ENCODE results near the gene SERAC1. TPM values are rescaled to one million over a fixed set of nuclear protein-coding genes. Genes with fewer than 3 reads are reported as not detected.
"Not testable (repeated sequence)": the region's sequence is repeated elsewhere in the genome, so short reads cannot be mapped to it uniquely, and the experiment has no call there.

SERAC1 gene
- total RNA-seq, 1 donor = 7.5 TPM

DNA sequence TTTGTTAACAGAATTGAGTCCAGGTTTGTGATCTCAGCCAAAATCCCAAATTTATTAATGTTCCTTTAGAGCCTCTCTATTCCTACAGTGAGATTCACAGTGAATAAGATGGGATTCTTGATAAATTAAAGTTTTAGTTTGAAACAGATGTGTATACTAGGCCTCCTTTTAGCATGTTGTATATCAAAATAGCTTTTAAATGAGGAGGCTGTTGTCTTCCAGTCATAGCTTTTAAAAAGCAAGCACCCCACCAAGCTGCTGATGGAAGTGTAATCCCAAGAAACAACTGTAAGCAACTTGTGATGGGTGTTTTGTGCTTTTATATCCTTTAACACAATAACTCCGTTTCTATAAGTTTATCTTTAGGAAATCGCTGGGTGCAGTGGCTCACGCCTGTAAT is 7.0 kb upstream of the SERAC1 start:
- DNase-seq (ENCODE audit: low read depth in 2 of 3, low spot score in 2 of 3) = no peak

- DNase-seq (ENCODE audit: low read depth in 2 of 3, low spot score in 2 of 3) = no peak
These were observed 6.5 kb upstream of the SERAC1 start for GRCh38 chr6:158174514-158174913.

GRCh38 chr6:158174024-158174423 is 6.0 kb upstream of the SERAC1 start:
- DNase-seq (ENCODE audit: low read depth in 2 of 3, low spot score in 2 of 3) = no peak

- DNase-seq (ENCODE audit: low read depth in 2 of 3, low spot score in 2 of 3) = no peak
These were observed 3.9 kb upstream of the SERAC1 start for GRCh38 chr6:158172001-158172400.

GRCh38 chr6:158170656-158171081 is 2.6 kb upstream of the SERAC1 start:
- no peak for DNase-seq (ENCODE audit: low read depth in 2 of 3, low spot score in 2 of 3)

- not testable (repeated sequence) for DNase-seq (ENCODE audit: low read depth in 2 of 3, low spot score in 2 of 3)
These were observed 1.6 kb upstream of the SERAC1 start for GRCh38 chr6:158169634-158170033.

- DNase-seq (ENCODE audit: low read depth in 2 of 3, low spot score in 2 of 3) = no peak
These were observed 2.1 kb downstream of the SERAC1 start for GRCh38 chr6:158165919-158166416.

- no peak for DNase-seq (ENCODE audit: low read depth in 2 of 3, low spot score in 2 of 3)
These were observed 3.4 kb downstream of the SERAC1 start for GRCh38 chr6:158164579-158165170.

DNA sequence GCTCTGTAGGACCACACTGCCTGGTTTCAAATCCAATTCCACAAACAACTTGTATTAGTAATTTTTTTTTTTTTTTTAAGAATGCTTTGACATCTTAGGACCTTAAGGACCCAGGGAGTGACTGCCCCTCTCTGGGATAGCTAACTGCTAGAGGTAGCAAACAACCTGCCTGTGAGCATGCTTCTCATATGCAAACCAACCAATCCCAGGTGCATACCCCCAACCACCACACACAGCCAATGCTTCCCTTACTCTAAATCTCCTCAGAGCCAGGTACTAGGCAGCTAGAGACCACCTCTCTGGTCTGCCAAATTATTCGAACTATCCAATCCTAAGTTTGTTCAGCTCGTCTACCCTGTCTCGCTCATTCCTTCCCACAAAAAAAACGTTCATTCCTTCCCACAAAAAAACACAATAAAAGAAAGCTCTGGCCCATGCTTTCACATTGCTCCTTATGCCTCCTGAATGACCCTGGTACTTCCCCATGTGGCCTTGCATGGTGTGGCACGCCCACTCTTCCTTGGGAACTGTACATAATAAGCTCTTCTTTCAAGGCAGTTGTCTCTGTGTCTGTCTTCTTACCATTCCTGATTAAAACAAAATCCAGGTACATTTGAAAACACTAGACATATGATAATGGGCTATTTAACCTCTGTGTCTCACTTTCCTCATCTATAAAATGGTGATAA is 6.4 kb downstream of the SERAC1 start:
- DNase-seq (ENCODE audit: low read depth in 2 of 3, low spot score in 2 of 3) = no peak

GRCh38 chr6:158160932-158161539 is 7.0 kb downstream of the SERAC1 start:
- DNase-seq (ENCODE audit: low read depth in 2 of 3, low spot score in 2 of 3) = no peak

DNA sequence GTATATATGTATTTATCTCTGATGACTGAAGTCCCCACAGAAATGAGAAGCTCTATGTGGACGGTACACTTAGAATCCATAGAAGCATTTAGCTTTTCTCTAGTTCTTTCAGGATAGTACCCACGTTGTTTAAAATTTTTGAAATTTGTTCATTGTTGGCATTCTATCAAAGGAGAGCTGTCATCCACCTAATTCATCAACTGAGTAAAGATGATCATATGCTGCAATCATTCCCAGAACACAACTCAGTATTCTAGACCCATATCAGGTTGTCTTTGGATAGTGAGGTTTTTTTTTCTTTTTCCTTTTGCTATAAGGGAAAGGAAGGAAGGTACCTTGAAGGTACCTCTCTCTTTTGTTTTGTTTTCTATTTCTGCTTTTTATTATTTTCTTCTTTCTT is 9.3 kb downstream of the SERAC1 start:
- no peak for DNase-seq (ENCODE audit: low read depth in 2 of 3, low spot score in 2 of 3)

DNA sequence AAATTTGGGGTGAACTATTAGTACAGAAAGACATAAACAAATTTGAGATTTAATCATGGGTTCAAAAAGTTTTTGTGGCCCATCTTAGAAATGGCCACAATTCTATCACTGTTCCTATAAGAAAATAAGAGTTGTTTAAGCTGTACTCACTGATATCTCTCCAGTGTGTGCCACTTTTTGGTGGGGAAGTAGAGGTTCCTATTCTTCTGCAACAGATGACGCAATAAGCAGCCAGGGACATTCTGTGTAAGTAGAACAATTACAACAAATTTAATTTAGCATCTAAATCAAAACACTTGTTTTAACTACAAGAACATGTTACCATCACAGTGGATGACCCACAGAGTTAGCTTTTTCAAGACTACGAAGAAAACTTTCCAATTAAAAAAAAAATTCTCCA is 9.9 kb downstream of the SERAC1 start:
- peak in 1 of 3 donors; percentile 4 for DNase-seq (ENCODE audit: low read depth in 2 of 3, low spot score in 2 of 3)

- no peak for DNase-seq (ENCODE audit: low read depth in 2 of 3, low spot score in 2 of 3)
These were observed 10.8 kb downstream of the SERAC1 start for GRCh38 chr6:158157064-158157764.

DNA sequence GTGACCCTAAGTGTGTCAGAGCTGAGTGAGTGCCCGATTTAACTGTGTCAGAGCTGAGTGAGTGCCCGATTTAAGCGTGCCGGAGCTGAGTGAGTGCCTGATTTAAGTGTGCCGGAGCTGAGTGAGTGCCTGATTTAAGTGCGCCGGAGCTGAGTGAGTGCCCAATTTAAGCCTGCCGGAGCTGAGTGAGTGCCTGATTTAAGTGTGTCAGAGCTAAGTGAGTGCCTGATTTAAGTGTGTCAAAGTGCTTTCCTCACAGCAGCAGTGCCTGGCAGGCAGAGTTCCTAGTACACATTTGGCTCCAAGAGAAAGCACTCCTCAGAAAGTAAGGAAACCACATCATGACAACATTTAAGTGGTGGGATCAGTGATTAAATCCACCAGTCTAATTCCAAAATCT is 13.2 kb downstream of the SERAC1 start:
- no peak for DNase-seq (ENCODE audit: low read depth in 2 of 3, low spot score in 2 of 3)

DNA sequence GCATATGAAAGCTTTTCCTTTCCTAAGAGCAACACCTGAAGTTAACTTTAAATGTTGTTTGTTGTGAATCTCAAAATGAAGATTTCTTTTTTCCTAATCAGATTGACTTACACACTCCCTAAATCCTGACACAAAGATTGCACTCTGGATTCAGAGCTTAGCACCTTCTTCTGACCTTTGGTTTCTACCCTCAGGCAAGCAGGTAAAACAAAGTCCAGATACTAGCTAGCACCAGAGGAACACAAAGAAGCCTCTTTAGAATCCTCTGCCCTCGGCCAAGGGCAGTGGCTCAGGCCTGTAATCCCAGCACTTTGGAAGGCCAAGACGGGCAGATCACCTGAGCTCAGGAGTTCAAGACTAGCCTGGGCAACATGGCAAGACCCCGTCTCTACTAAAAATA is 14.5 kb downstream of the SERAC1 start:
- no peak for DNase-seq (ENCODE audit: low read depth in 2 of 3, low spot score in 2 of 3)

- no peak for DNase-seq (ENCODE audit: low read depth in 2 of 3, low spot score in 2 of 3)
These were observed 15.4 kb downstream of the SERAC1 start for GRCh38 chr6:158152659-158153058.

DNA sequence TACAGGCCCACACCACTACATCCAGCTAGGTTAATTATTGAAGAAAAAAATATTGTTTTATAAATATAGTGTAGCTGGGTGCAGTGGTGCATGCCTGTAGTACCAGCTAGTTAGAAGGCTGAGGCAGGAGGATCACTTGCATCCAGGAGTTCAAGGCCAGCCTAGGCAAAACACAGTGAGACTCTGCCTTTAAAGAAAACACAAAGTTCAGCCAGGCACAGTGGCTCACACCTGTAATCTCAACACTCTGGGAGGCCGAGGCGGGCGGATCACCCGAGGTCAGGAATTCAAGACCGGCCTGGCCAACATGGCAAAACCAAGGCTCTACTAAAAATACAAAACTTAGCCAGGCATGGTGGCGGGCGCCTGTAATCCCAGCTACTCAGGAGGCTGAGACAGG is 16.0 kb downstream of the SERAC1 start:
- not testable (repeated sequence) for DNase-seq (ENCODE audit: low read depth in 2 of 3, low spot score in 2 of 3)

DNA sequence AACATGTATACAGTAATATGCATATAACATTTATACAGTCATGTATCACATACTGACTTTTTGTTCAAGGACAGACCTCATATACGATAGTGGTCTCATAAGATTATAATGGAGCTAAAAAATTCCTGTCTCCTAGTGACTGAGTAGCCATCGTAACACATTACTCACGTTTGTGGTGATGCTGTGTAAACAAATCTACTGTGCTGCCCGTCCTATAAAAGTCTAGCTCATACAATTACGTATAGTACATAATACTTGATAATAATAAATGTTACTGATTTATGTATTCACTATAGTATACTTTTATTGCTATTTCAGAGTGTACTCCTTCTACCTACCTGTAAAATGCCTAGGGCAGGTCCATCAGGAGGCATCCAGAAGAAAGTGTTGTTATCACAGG is 17.4 kb downstream of the SERAC1 start:
- no peak for DNase-seq (ENCODE audit: low read depth in 2 of 3, low spot score in 2 of 3)

DNA sequence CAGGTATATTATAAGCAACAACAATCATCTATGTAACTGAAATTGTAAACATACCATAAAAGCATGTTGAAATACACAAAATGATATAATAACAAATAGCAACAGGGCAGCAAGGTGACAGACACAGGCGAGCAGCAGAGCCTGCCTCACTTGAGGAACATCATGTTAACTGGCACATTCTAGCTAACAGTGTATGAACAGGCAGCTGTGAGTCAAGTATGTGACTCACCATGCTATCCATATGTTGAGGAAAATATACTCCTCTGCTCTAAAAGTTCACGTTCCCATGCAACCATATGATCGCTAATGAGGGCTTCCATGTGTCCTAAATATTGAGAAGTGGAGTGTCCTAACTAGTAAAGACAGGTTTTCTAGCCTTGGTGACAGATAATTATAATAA is 18.4 kb downstream of the SERAC1 start:
- no peak for DNase-seq (ENCODE audit: low read depth in 2 of 3, low spot score in 2 of 3)

DNA sequence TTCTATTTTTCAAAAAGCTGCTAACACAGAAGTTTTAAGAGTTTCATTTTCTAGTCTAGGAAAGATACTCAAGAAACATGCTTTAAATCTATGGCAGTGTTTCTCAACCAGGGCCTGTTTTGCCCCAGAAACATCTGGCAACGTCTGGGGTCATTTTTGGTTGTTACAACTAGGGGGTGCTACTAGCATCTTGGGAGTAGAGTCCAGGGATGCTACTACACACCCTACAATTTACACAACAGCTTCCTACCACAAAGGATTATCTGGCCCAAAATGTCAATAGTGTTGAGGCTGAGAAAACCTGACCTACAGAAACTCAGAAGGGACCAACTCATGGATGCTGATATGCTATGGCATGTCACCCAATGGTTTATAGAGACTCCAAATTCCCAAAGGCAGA is 24.4 kb downstream of the SERAC1 start:
- peak in 1 of 3 donors; percentile 32 for DNase-seq (ENCODE audit: low read depth in 2 of 3, low spot score in 2 of 3)

DNA sequence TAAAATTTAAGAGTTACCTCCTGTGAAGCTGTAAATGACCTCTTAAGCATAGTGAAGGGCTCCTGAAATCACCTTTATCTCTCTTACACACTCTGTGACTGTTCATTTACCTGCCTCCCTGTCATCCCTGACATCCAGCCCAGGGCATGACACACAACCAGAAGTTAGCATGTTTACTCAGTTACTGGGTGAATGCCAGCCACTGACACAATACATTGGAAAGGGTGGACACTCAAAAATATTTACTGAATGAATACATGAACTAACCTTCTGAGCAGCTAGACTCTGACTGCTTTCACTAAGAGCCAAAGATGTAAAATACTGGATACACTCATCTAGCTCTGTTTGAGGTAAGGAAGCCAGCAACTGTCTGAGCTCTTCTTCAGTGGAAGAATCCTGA is 25.3 kb downstream of the SERAC1 start:
- DNase-seq (ENCODE audit: low read depth in 2 of 3, low spot score in 2 of 3) = no peak
